Hepatocyte (in vitro differentiated cells): ENCODE data around the gene ZBTB8OS.

Experiments used
- CTCF ChIP-seq: fragments of 200-600 bp; sonication (generic); IDR thresholded peaks from 2 replicates; pipeline ENCODE4 v1.5.1; 2016; ENCODE audit warnings: antibody characterized with exemption, mild to moderate bottlenecking; ENCODE audit not compliant: poor library complexity
- EZH2 ChIP-seq: fragments of 200-600 bp; sonication (generic); IDR thresholded peaks from 2 replicates; pipeline ENCODE4 v1.6.1; 2016; ENCODE audit warnings: antibody characterized with exemption, mild to moderate bottlenecking, borderline replicate concordance
- EZH2phosphoT487 ChIP-seq: fragments of 200-600 bp; sonication (generic); IDR thresholded peaks from one replicate; pipeline ENCODE4 v1.6.1; 2018; ENCODE audit warnings: antibody characterized with exemption, mild to moderate bottlenecking, low read depth, moderate library complexity; ENCODE audit not compliant: unreplicated experiment, severe bottlenecking

GRCh38 chr1:32605711-32606424, 44.5 kb downstream of the ZBTB8OS start:
- no peak for TF ChIP-seq CTCF
- TF ChIP-seq EZH2, result no peak
- no peak for TF ChIP-seq EZH2phosphoT487
